ENCODE results near the gene TBC1D3I.
"Not testable (repeated sequence)": the region's sequence is repeated elsewhere in the genome, so short reads cannot be mapped to it uniquely, and the experiment has no call there.

GRCh38 chr17:36207383-36207782 lies 57.0 kb downstream of the TBC1D3I start:
- TF ChIP-seq, protein P1, sequence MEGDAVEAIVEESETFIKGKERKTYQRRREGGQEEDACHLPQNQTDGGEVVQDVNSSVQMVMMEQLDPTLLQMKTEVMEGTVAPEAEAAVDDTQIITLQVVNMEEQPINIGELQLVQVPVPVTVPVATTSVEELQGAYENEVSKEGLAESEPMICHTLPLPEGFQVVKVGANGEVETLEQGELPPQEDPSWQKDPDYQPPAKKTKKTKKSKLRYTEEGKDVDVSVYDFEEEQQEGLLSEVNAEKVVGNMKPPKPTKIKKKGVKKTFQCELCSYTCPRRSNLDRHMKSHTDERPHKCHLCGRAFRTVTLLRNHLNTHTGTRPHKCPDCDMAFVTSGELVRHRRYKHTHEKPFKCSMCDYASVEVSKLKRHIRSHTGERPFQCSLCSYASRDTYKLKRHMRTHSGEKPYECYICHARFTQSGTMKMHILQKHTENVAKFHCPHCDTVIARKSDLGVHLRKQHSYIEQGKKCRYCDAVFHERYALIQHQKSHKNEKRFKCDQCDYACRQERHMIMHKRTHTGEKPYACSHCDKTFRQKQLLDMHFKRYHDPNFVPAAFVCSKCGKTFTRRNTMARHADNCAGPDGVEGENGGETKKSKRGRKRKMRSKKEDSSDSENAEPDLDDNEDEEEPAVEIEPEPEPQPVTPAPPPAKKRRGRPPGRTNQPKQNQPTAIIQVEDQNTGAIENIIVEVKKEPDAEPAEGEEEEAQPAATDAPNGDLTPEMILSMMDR (IDR thresholded peaks at IDR 0.05; ENCODE audit: poor library complexity), result not testable (repeated sequence)
- not testable (repeated sequence) for TF ChIP-seq EZH2 (IDR thresholded peaks at IDR 0.05; ENCODE audit: borderline replicate concordance)

Measured in hepatocyte (in vitro differentiated cells).